Kidney (tissue), 14 donors: ENCODE measurements around the gene PTH1R. TPM values are rescaled to one million over a fixed set of nuclear protein-coding genes. Genes with fewer than 3 reads are reported as not detected.

Experiments
- DNase-seq, 5 donors: peaks; one replicate each; pipeline ENCODE4 v3.0.0-alpha.2; 2013 to 2020
- FAIRE-seq: peaks from 2 replicates; lab custom pipeline; 2012; peaks lifted over from hg19 to GRCh38; lab: Jason Lieb, UNC
- H3K27ac ChIP-seq, 2 donors: one replicate each; pipeline ENCODE4 v1.7.0; 2013; ENCODE audit warnings: low read depth in 2 of 2, low read length in 2 of 2, inconsistent platforms in 1 of 2
- H3K27me3 ChIP-seq: one replicate; pipeline ENCODE4 v1.7.1; 2013; ENCODE audit warnings: low read length, inconsistent platforms; ENCODE audit not compliant: control insufficient read depth, insufficient read depth
- H3K36me3 ChIP-seq, 3 donors: one replicate each; pipeline versions ENCODE4 v1.7.0 to v1.7.1; 2013; ENCODE audit warnings: low read length in 3 of 3, control low read depth in 1 of 3, inconsistent platforms in 1 of 3; ENCODE audit not compliant: insufficient read depth in 3 of 3, control insufficient read depth in 2 of 3
- H3K4me1 ChIP-seq, 3 donors: one replicate each; pipeline versions ENCODE4 v1.7.0 to v1.7.1; 2013; ENCODE audit warnings: low read length in 3 of 3, inconsistent platforms in 1 of 3, low read depth in 1 of 3; ENCODE audit not compliant: control insufficient read depth in 2 of 3, insufficient read depth in 2 of 3
- H3K4me3 ChIP-seq, 3 donors: one replicate each; pipeline versions ENCODE4 v1.7.0 to v1.8.1; 2013; ENCODE audit warnings: low read length in 3 of 3, control low read depth in 1 of 3, inconsistent platforms in 1 of 3
- H3K9ac ChIP-seq, 3 donors: one replicate each; pipeline versions ENCODE4 v1.7.0 to v1.7.1; 2013; ENCODE audit warnings: low read length in 3 of 3, control low read depth in 1 of 3, inconsistent platforms in 1 of 3
- H3K9me3 ChIP-seq, 3 donors: one replicate each; pipeline versions ENCODE4 v1.7.0 to v1.7.1; 2013; ENCODE audit warnings: low read length in 3 of 3, control low read depth in 1 of 3, inconsistent platforms in 1 of 3; ENCODE audit not compliant: control insufficient read depth in 2 of 3, insufficient read depth in 1 of 3
- intact Hi-C: fragments of 100-400 bp; cut with DNase I; formaldehyde crosslinking; loops from one replicate; pipeline ENCODE4 v1.11.1; 2022
- polyA plus RNA-seq: library from polyadenylated mRNA; stranded (reverse); fragments of 350-450 nt; fragmentation: Illumina TruSeq; extraction: RNeasy Lipid Tissue Mini Kit (QIAGEN cat#74804); gene quantifications from one replicate; pipeline ENCODE4 v1.2.3, GENCODE V29; 2014; ENCODE audit warnings: low read depth, low replicate concordance; ENCODE audit not compliant: insufficient read depth
- total RNA-seq: library from RNA; stranded (reverse); fragmentation: NEBNext Ultra II Directional; extraction: Animal tissue kit (Norgen Biotek cat#: 25700); gene quantifications from one replicate; pipeline ENCODE4 v1.2.1, GENCODE V29; 2021
- TF ChIP-seq, protein P1 (sequence below): IDR thresholded peaks from 3 replicates; pipeline ENCODE4 v1.5.1; 2012; ENCODE audit warnings: mild to moderate bottlenecking, moderate library complexity, borderline replicate concordance; ENCODE audit not compliant: insufficient read depth; ENCODE audit errors: extremely low read depth
- donor health status: control.
- donor health status: control.
- donor health status: control.
- donor health status: control.
- donor health status: control.
- donor health status: DM: yes; HTN: yes; CAD: no.
- donor health status: Normal renal cell carcinoma (clear cell type).

Gene PTH1R
- total and polyA plus RNA-seq, 2 donors from 2014 or later, result 286 to 1,885 TPM

DNA sequence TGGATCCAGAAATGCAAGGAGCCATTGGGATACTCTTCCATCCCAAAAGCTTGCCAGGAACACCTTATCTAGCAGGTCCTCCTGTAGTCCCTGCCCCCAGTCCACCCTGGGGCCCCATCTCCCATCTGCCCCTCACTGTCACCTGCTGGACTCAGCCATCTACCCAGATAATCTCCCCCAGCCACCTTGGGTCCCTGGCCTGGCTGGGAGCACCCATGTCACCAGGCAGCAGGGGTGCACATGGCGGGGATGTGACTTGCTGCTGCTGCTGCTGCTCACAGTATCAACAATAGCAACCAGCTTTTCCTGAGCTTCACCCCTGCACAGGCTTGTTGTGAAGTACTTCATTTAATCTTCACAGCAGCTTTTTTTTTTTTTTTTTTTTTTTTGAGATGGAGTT is 12.6 kb downstream of the PTH1R start:
- DNase-seq (peak in 1 of 5 donors; percentile 45), FAIRE-seq (no peak)
- intact Hi-C loops, result no loop called here
- Histone ChIP-seq H3K27me3 (no peaks in the 10 kb centered on the region), H3K9me3 (no peaks in the 10 kb centered on the region), H3K4me3 (peak overlapping the region in 1 of 3 donors; percentile 37), H3K27ac (peak overlapping the region in 1 of 2 donors; percentile 69), H3K36me3 (peaks cover 0 to 14% (median 0%) of the 10 kb centered on the region in 3 donors), H3K9ac (peak overlapping the region in 1 of 3 donors; percentile 38), H3K4me1 (peaks cover 3 to 57% (median 49%) of the 10 kb centered on the region in 3 donors)
- TF ChIP-seq, protein P1, sequence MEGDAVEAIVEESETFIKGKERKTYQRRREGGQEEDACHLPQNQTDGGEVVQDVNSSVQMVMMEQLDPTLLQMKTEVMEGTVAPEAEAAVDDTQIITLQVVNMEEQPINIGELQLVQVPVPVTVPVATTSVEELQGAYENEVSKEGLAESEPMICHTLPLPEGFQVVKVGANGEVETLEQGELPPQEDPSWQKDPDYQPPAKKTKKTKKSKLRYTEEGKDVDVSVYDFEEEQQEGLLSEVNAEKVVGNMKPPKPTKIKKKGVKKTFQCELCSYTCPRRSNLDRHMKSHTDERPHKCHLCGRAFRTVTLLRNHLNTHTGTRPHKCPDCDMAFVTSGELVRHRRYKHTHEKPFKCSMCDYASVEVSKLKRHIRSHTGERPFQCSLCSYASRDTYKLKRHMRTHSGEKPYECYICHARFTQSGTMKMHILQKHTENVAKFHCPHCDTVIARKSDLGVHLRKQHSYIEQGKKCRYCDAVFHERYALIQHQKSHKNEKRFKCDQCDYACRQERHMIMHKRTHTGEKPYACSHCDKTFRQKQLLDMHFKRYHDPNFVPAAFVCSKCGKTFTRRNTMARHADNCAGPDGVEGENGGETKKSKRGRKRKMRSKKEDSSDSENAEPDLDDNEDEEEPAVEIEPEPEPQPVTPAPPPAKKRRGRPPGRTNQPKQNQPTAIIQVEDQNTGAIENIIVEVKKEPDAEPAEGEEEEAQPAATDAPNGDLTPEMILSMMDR, result no peak

GRCh38 chr3:46891132-46891531 is 13.6 kb downstream of the PTH1R start:
- FAIRE-seq, result no peak

GRCh38 chr3:46892285-46893145 is 15.0 kb downstream of the PTH1R start:
- TF ChIP-seq, protein P1, result no peak
- Histone ChIP-seq H3K4me3 (peak overlapping the region in 2 of 3 donors; percentile 17 to 54), H3K4me1 (peaks cover 3 to 56% (median 54%) of the 10 kb centered on the region in 3 donors), H3K9ac (peak overlapping the region in 1 of 3 donors; percentile 51), H3K27ac (peak overlapping the region; percentile 80 to 86), H3K9me3 (no peaks in the 10 kb centered on the region), H3K27me3 (no peaks in the 10 kb centered on the region), H3K36me3 (peaks cover 0 to 26% (median 6%) of the 10 kb centered on the region in 3 donors)
- FAIRE-seq (no peak), DNase-seq (peak; percentile 90 to 96 (median 91))
- intact Hi-C loops, result no loop called here

More at GRCh38 chr3:46891132-46891531, 13.6 kb downstream of the PTH1R start:
- Histone ChIP-seq H3K9me3 (no peaks in the 10 kb centered on the region), H3K4me3 (peak overlapping the region in 1 of 3 donors; percentile 54), H3K9ac (peak overlapping the region in 1 of 3 donors; percentile 42), H3K27ac (peak overlapping the region; percentile 56), H3K27me3 (no peaks in the 10 kb centered on the region), H3K36me3 (peaks cover 0 to 21% (median 6%) of the 10 kb centered on the region in 3 donors), H3K4me1 (peaks cover 3 to 56% (median 51%) of the 10 kb centered on the region in 3 donors)
- intact Hi-C loops, result no loop called here
- TF ChIP-seq, protein P1, result no peak
- DNase-seq, result peak in 1 of 5 donors; percentile 26
